HG03521 (cell line): ENCODE data around the gene HDAC10.
A peak's percentile ranks its signal among the peaks of the same experiment; 100 is the strongest.

Experiments
- ATAC-seq: cut with Tn5 transposase; IDR thresholded peaks from one replicate; pipeline ENCODE4 v1.9.1; 2021; ENCODE audit warnings: mild to moderate bottlenecking, moderate library complexity; ENCODE audit not compliant: unreplicated experiment

The HDAC10 gene

GRCh38 chr22:50257041-50257440, 6.0 kb upstream of the HDAC10 start:
- ATAC-seq: no peak

- ATAC-seq: no peak
Observed at GRCh38 chr22:50256258-50256862, 5.3 kb upstream of the HDAC10 start.

- no peak for ATAC-seq
Observed at GRCh38 chr22:50255607-50256006, 4.5 kb upstream of the HDAC10 start.

GRCh38 chr22:50255099-50255498, 4.0 kb upstream of the HDAC10 start:
- no peak for ATAC-seq

- ATAC-seq: no peak
Observed at GRCh38 chr22:50253941-50254340, 2.9 kb upstream of the HDAC10 start.

- ATAC-seq: no peak
Observed at GRCh38 chr22:50253046-50253915, 2.2 kb upstream of the HDAC10 start.

GRCh38 chr22:50252082-50253045, 1.3 kb upstream of the HDAC10 start:
- no peak for ATAC-seq

GRCh38 chr22:50251477-50252081, 514 bp upstream of the HDAC10 start:
- no peak for ATAC-seq

- ATAC-seq: no peak
Observed at GRCh38 chr22:50250249-50250554, 863 bp downstream of the HDAC10 start.

- no peak for ATAC-seq
Observed at GRCh38 chr22:50249341-50250248, 1.5 kb downstream of the HDAC10 start.

- no peak for ATAC-seq
Observed at GRCh38 chr22:50248196-50249081, 2.6 kb downstream of the HDAC10 start.

- no peak for ATAC-seq
Observed at GRCh38 chr22:50247748-50248147, 3.3 kb downstream of the HDAC10 start.

GRCh38 chr22:50246242-50247175, 4.6 kb downstream of the HDAC10 start:
- no peak for ATAC-seq

GRCh38 chr22:50245214-50246072, 5.6 kb downstream of the HDAC10 start:
- peak; percentile 0 for ATAC-seq

- ATAC-seq: peak; percentile 65
Observed at GRCh38 chr22:50244420-50245213, 6.4 kb downstream of the HDAC10 start, which contains the start of gene TUBGCP6. TUBGCP6 (minus strand) TSS chr22:50245023; CDS start chr22:50244459, 564 bp downstream.
